ENCODE measurements around the gene BCAT1.

The BCAT1 gene

DNA sequence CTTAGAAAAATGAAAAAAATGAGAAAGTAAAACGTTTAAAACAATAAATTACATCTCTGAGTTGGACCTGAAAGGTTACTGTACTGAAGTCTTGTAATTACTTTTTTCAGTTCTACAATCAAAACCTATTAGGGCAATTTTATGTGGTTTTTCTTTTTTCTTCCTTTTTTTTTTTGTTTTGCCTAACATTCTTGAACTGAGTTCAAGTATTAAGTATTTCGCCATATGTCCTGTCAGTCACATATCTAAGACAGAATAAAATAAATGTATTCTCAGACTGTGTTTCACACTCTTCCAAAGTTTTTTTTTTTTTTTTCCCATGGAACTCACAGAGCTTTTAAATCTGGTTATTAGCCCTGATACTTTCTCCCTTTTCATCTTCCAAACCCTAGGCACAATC, 172.0 kb downstream of the BCAT1 start:
- DNase-seq (ENCODE audit: low read depth, low spot score): no peak
- Histone ChIP-seq H3K4me3 (ENCODE audit: low read length) (no peak overlapping the region), H3K9me3 (ENCODE audit: control insufficient read depth, insufficient read depth, low read length) (no peaks in the 10 kb centered on the region), H3K36me3 (ENCODE audit: control insufficient read depth, insufficient read depth, low read length) (no peaks in the 10 kb centered on the region), H3K27me3 (ENCODE audit: control insufficient read depth, insufficient read depth, low read length) (no peaks in the 10 kb centered on the region), H3K27ac (ENCODE audit: low read length) (no peak overlapping the region), H3K4me1 (ENCODE audit: control insufficient read depth, insufficient read depth, low read length) (no peaks in the 10 kb centered on the region)
- no CpG with 5 or more reads among the region's 2 CpGs for WGBS (ENCODE audit: insufficient coverage, insufficient read length)

DNA sequence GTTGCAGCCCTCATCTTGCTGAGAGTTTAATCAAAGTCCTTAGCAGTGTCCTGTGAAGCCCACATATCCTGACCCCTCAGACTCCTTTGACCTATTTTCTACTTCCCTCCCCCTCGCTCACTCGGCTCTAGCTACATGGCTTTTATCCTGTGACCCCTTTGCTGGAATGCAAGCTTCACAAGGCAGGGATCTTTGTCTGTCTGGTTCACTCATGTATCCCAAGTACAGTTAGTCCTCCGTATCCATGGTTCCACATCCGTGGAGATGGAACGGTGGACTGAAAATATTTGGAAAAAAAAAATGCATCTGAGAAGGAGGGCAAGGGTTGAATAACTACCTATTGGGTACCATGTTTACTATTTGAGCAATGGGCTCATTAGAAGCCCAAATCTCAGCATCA, 173.8 kb downstream of the BCAT1 start:
- Histone ChIP-seq H3K27ac (ENCODE audit: low read length) (no peak overlapping the region), H3K9me3 (ENCODE audit: control insufficient read depth, insufficient read depth, low read length) (no peaks in the 10 kb centered on the region), H3K4me3 (ENCODE audit: low read length) (no peak overlapping the region), H3K4me1 (ENCODE audit: control insufficient read depth, insufficient read depth, low read length) (no peaks in the 10 kb centered on the region), H3K36me3 (ENCODE audit: control insufficient read depth, insufficient read depth, low read length) (no peaks in the 10 kb centered on the region), H3K27me3 (ENCODE audit: control insufficient read depth, insufficient read depth, low read length) (no peaks in the 10 kb centered on the region)
- no peak for DNase-seq (ENCODE audit: low read depth, low spot score)
- WGBS (ENCODE audit: insufficient coverage, insufficient read length): no CpG with 5 or more reads among the region's 5 CpGs

DNA sequence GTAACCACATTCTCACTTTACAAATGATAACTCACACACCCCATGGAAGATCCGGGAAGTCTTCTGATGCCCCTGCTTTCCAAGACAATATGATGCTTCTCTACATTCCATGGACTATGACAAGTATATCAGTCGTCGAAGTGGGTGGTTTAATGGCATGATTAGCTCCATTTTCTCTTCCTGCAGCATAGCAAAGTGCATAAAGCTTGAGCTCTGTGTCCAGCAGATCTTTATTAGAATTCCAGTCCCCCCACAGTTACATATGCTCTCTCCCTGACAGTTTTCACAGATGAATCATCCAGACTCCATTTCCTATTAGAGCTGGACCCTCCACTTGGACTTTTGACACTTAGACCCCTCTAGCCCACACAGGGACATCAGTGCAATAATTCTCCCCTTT, 174.9 kb downstream of the BCAT1 start:
- Histone ChIP-seq H3K27me3 (ENCODE audit: control insufficient read depth, insufficient read depth, low read length) (no peaks in the 10 kb centered on the region), H3K4me3 (ENCODE audit: low read length) (no peak overlapping the region), H3K4me1 (ENCODE audit: control insufficient read depth, insufficient read depth, low read length) (no peaks in the 10 kb centered on the region), H3K36me3 (ENCODE audit: control insufficient read depth, insufficient read depth, low read length) (no peaks in the 10 kb centered on the region), H3K27ac (ENCODE audit: low read length) (no peak overlapping the region), H3K9me3 (ENCODE audit: control insufficient read depth, insufficient read depth, low read length) (no peaks in the 10 kb centered on the region)
- DNase-seq (ENCODE audit: low read depth, low spot score): no peak
- WGBS (ENCODE audit: insufficient coverage, insufficient read length): no CpG with 5 or more reads among the region's 3 CpGs

DNA sequence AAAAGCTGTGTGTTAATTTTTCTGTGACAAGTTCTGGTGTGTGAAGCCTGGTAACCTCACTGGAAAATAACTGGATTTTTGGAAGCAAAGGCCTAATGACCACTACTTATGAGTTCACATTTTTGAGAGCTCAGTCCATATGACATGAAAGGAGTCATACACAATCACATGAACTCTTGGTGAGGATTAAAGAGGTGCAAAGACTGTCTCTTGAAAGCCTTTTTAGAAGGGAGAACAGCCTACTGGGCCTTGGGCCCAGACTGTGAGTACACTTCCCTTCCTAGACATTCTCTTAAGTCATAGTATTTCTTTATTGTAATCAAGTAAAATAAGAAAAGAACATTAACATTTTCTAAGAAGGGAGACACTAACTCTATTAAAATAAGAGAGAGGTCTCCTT, 176.1 kb downstream of the BCAT1 start:
- Histone ChIP-seq H3K27me3 (ENCODE audit: control insufficient read depth, insufficient read depth, low read length) (no peaks in the 10 kb centered on the region), H3K36me3 (ENCODE audit: control insufficient read depth, insufficient read depth, low read length) (no peaks in the 10 kb centered on the region), H3K9me3 (ENCODE audit: control insufficient read depth, insufficient read depth, low read length) (no peaks in the 10 kb centered on the region), H3K4me3 (ENCODE audit: low read length) (no peak overlapping the region), H3K4me1 (ENCODE audit: control insufficient read depth, insufficient read depth, low read length) (no peaks in the 10 kb centered on the region), H3K27ac (ENCODE audit: low read length) (no peak overlapping the region)
- no peak for DNase-seq (ENCODE audit: low read depth, low spot score)

DNA sequence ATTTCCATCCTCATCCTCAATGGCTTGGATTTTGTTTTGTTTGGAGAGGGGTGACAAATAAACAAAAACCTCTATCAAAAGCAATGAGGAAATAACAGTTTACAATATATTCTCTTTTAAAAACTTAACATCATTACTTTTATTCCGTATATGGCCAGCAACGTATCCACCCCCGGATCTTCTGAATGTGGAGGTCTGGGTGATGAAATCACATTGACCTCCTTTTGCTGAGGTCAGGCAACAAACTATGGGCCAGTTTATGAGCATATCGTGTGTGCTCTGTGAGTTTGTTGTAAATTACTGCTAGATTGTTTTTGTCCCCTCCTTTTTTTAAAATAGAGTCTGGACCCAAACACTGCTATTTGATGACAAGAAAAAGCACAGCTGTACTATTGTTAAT, 178.1 kb downstream of the BCAT1 start:
- H3K4me3 ChIP-seq (ENCODE audit: low read length): no peak overlapping the region
- H3K36me3 ChIP-seq (ENCODE audit: control insufficient read depth, insufficient read depth, low read length): no peaks in the 10 kb centered on the region
- 100% methylated on average over 3 of the region's 4 CpGs for WGBS (ENCODE audit: insufficient coverage, insufficient read length)
- H3K27me3 ChIP-seq (ENCODE audit: control insufficient read depth, insufficient read depth, low read length): no peaks in the 10 kb centered on the region
- no peaks in the 10 kb centered on the region for H3K4me1 ChIP-seq (ENCODE audit: control insufficient read depth, insufficient read depth, low read length)
- no peak for DNase-seq (ENCODE audit: low read depth, low spot score)
- H3K9me3 ChIP-seq (ENCODE audit: control insufficient read depth, insufficient read depth, low read length): no peaks in the 10 kb centered on the region
- H3K27ac ChIP-seq (ENCODE audit: low read length): no peak overlapping the region

DNA sequence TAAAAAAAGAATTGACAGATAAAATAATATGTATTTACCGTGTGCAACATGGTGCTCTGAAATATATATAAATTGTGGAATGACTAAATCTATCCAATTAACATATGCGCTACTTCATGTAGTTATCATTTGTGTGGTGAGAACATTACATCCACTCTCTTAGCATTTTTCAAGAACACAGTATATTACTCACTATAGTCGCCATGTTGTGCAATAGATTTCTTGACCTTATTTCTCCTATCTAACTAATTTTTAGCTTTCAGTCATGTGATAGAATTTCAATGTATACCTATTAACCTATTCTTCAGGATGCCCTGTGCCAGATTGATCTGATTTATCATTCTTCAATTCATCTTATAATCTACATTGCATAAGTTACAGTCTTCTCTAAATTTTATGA, 178.6 kb downstream of the BCAT1 start:
- no peaks in the 10 kb centered on the region for H3K27me3 ChIP-seq (ENCODE audit: control insufficient read depth, insufficient read depth, low read length)
- no peak overlapping the region for H3K27ac ChIP-seq (ENCODE audit: low read length)
- no peaks in the 10 kb centered on the region for H3K36me3 ChIP-seq (ENCODE audit: control insufficient read depth, insufficient read depth, low read length)
- H3K9me3 ChIP-seq (ENCODE audit: control insufficient read depth, insufficient read depth, low read length): no peaks in the 10 kb centered on the region
- H3K4me3 ChIP-seq (ENCODE audit: low read length): no peak overlapping the region
- H3K4me1 ChIP-seq (ENCODE audit: control insufficient read depth, insufficient read depth, low read length): no peaks in the 10 kb centered on the region
- WGBS (ENCODE audit: insufficient coverage, insufficient read length): no CpG with 5 or more reads among the region's 3 CpGs
- DNase-seq (ENCODE audit: low read depth, low spot score): no peak

DNA sequence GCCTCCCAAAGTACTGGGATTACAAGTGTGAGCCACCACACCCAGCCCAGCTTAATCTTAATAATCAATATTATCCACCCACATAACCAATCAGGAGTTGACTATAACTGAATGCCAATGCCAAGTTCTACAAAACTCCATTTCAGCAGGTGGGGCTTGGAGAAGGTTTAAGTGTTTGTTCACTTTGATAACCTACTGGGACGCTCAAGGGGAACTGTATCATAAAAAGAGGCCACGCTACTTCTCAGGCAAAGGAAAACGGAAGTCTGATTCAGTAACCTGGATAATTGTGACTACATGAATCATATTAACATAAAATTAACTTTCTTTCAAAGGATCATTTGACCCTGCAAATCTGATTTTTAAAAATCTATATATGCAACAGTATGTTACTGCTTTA, 179.2 kb downstream of the BCAT1 start:
- no CpG with 5 or more reads among the region's 3 CpGs for WGBS (ENCODE audit: insufficient coverage, insufficient read length)
- Histone ChIP-seq H3K4me3 (ENCODE audit: low read length) (no peak overlapping the region), H3K9me3 (ENCODE audit: control insufficient read depth, insufficient read depth, low read length) (no peaks in the 10 kb centered on the region), H3K4me1 (ENCODE audit: control insufficient read depth, insufficient read depth, low read length) (no peaks in the 10 kb centered on the region), H3K36me3 (ENCODE audit: control insufficient read depth, insufficient read depth, low read length) (no peaks in the 10 kb centered on the region), H3K27ac (ENCODE audit: low read length) (no peak overlapping the region), H3K27me3 (ENCODE audit: control insufficient read depth, insufficient read depth, low read length) (no peaks in the 10 kb centered on the region)
- DNase-seq (ENCODE audit: low read depth, low spot score): no peak

DNA sequence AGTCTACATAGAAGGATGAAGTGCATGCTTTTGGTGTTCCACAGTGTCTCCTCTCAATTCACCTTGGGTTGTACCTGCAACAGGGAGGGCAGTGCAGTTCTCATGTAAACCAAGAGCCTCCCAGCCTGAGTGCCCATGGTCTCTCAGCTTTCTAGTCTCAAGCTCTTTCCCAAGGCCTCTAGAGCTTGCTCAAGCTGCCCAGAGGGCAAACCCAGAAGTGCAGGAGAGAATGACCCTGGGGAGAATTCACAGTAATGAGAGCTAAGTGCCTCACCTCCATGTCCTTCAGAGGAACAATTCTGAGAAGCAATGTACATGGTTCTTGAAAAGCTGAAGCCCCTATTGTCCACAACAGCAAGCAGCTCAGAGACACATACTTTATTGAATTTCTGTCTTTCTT, 180.5 kb downstream of the BCAT1 start:
- H3K9me3 ChIP-seq (ENCODE audit: control insufficient read depth, insufficient read depth, low read length): no peaks in the 10 kb centered on the region
- H3K27ac ChIP-seq (ENCODE audit: low read length): no peak overlapping the region
- no peaks in the 10 kb centered on the region for H3K27me3 ChIP-seq (ENCODE audit: control insufficient read depth, insufficient read depth, low read length)
- no peaks in the 10 kb centered on the region for H3K4me1 ChIP-seq (ENCODE audit: control insufficient read depth, insufficient read depth, low read length)
- DNase-seq (ENCODE audit: low read depth, low spot score): no peak
- no peak overlapping the region for H3K4me3 ChIP-seq (ENCODE audit: low read length)
- no peaks in the 10 kb centered on the region for H3K36me3 ChIP-seq (ENCODE audit: control insufficient read depth, insufficient read depth, low read length)

DNA sequence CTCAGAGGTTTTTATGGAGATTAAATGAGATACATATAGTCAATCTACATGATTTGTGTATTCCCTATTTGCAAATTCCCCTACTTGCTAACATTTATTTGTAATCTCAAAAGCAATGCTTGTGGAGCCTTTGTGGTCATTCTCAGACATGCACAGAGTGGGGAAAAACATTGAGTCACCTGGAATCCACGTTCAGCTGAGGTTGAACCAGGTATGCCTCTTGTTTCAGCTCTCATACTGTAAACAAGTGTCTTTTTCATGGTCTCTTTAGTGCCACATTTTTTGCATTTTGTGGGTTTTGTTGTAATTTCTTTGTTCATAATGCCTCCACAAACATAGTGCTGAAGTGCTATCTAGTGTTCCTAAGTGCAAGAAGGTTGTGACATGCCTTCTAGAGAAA, 181.9 kb downstream of the BCAT1 start:
- Histone ChIP-seq H3K36me3 (ENCODE audit: control insufficient read depth, insufficient read depth, low read length) (no peaks in the 10 kb centered on the region), H3K27me3 (ENCODE audit: control insufficient read depth, insufficient read depth, low read length) (no peaks in the 10 kb centered on the region), H3K4me1 (ENCODE audit: control insufficient read depth, insufficient read depth, low read length) (no peaks in the 10 kb centered on the region), H3K27ac (ENCODE audit: low read length) (no peak overlapping the region), H3K9me3 (ENCODE audit: control insufficient read depth, insufficient read depth, low read length) (no peaks in the 10 kb centered on the region), H3K4me3 (ENCODE audit: low read length) (no peak overlapping the region)
- WGBS (ENCODE audit: insufficient coverage, insufficient read length): no CpG with 5 or more reads among the region's 1 CpG
- no peak for DNase-seq (ENCODE audit: low read depth, low spot score)

DNA sequence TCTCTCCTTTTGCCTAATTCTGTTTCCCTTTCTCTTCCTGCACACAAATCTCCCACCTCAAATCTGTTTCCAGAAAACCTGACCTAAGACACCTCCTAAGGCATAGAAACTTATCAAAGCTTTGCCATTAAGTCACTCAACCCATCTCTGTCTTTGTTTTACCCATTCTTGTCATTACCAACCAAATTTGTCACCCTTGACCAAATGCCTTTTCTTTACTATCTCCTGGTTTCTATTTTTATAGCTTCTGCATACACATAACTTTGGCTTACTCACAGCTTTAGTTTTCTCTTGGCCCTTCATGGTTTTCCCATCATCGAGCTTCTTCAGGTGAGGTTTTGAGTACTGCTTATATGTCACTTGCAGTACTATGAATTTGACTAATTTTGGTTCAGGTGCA, 184.2 kb downstream of the BCAT1 start:
- Histone ChIP-seq H3K4me3 (ENCODE audit: low read length) (no peak overlapping the region), H3K9me3 (ENCODE audit: control insufficient read depth, insufficient read depth, low read length) (no peaks in the 10 kb centered on the region), H3K27me3 (ENCODE audit: control insufficient read depth, insufficient read depth, low read length) (no peaks in the 10 kb centered on the region), H3K4me1 (ENCODE audit: control insufficient read depth, insufficient read depth, low read length) (no peaks in the 10 kb centered on the region), H3K36me3 (ENCODE audit: control insufficient read depth, insufficient read depth, low read length) (no peaks in the 10 kb centered on the region), H3K27ac (ENCODE audit: low read length) (no peak overlapping the region)
- WGBS (ENCODE audit: insufficient coverage, insufficient read length): no CpG with 5 or more reads among the region's 1 CpG
- DNase-seq (ENCODE audit: low read depth, low spot score): no peak

DNA sequence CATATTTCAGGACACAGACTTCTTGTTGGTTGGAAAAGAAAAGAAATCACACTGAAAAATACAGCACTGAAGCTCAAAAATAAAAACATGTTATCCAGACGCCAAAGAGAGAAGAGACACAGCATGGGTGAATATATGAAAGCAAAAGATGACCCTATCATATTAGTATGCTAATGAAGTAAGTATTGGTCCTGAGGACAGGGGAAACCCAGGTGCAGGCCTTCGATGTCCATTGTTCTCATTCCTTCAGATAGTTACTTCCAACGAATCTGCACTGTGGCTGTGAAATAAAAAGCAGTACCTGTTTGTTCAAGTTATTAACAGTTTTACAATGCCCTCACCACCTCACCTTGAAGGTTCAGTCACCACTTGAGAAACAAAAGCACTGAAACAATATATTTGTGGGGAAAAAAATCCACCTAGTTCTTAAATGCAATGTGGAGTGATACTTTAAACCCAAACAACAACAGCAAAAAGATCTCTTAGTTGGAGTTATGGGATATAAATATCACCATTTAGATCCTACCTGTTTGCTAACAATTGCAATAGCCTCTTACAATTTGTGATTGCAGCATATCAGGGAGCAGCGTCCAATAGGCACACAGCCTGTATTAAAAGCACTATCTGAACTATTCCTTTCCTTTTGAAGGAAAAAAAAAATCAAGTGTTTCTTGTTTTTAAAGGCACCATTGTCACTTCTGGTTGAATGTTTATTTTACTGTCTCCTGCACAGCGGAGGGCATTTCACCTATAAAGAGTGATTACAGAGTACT, 188.1 kb downstream of the BCAT1 start:
- H3K9me3 ChIP-seq (ENCODE audit: control insufficient read depth, insufficient read depth, low read length): no peaks in the 10 kb centered on the region
- no peak for DNase-seq (ENCODE audit: low read depth, low spot score)
- H3K4me3 ChIP-seq (ENCODE audit: low read length): no peak overlapping the region
- no peak overlapping the region for H3K27ac ChIP-seq (ENCODE audit: low read length)
- WGBS (ENCODE audit: insufficient coverage, insufficient read length): no CpG with 5 or more reads among the region's 5 CpGs
- H3K4me1 ChIP-seq (ENCODE audit: control insufficient read depth, insufficient read depth, low read length): 0 out of 2 replicates have a peak, but pooled peaks cover 1% of the 10 kb centered on the region
- H3K27me3 ChIP-seq (ENCODE audit: control insufficient read depth, insufficient read depth, low read length): no peaks in the 10 kb centered on the region
- H3K36me3 ChIP-seq (ENCODE audit: control insufficient read depth, insufficient read depth, low read length): no peaks in the 10 kb centered on the region

All from iPS DF 6.9 (cell line).